ENCODE results near the gene KCNT2. TPM values are rescaled to one million over a fixed set of nuclear protein-coding genes. Genes with fewer than 3 reads are reported as not detected.

The KCNT2 gene
- total RNA-seq, 1 experiment from 2014 or later, result 9.1 TPM

DNA sequence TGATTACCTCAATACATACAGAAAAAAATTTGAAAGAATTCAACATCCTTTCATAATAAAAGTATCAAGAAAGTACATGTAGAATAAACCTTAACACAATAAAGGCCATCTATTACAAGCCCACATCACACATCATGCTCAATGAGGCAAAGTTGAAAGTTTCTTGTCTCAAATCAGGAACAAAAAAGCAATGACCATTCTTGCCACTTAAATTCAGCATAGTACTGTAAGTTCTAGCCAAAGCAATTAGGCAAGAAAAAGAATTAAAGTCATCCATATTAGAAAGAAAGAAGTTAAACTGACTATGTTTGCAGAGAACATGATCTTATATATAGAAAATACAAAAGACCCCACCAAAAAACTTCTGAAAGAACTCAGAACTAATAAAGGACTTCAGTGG is 44.5 kb downstream of the KCNT2 start:
- H4K91ac ChIP-seq (ENCODE audit: insufficient read length, low read depth, low read length), result no peak overlapping the region
- peaks cover 32% of the 10 kb centered on the region in 2 experiments for H3K4me1 Mint-ChIP-seq
- no peaks in the 10 kb centered on the region for H3K4me1 ChIP-seq (ENCODE audit: insufficient read depth, low read length)
- H2BK20ac ChIP-seq (ENCODE audit: low read depth, low read length, poor library complexity, severe bottlenecking), result no peak overlapping the region
- no peak overlapping the region for H2AK5ac ChIP-seq (ENCODE audit: insufficient read length, low read length)
- no peaks in the 10 kb centered on the region for H3K9me3 ChIP-seq (ENCODE audit: control insufficient read depth, low read depth, low read length)
- H3K23ac ChIP-seq (ENCODE audit: insufficient read length, low read depth, low read length), result no peak overlapping the region
- H4K20me1 ChIP-seq (ENCODE audit: control insufficient read depth, insufficient read depth, insufficient read length), result no peaks in the 10 kb centered on the region
- H3K14ac ChIP-seq (ENCODE audit: insufficient read depth, low read length), result no peak overlapping the region
- H3K79me2 ChIP-seq (ENCODE audit: insufficient read depth, low read length), result no peaks in the 10 kb centered on the region
- H3K4me2 ChIP-seq (ENCODE audit: insufficient read depth, insufficient read length, low read length), result no peak overlapping the region
- no peaks in the 10 kb centered on the region for H3K27me3 ChIP-seq (ENCODE audit: insufficient read depth, low read length)
- H2BK15ac ChIP-seq (ENCODE audit: low read depth, low read length), result no peak overlapping the region
- no peaks in the 10 kb centered on the region for H3K27me3 Mint-ChIP-seq (ENCODE audit: low read depth)
- no peak overlapping the region for H4K8ac ChIP-seq (replicated peaks; ENCODE audit: insufficient read length, low read depth, low read length)
- TF ChIP-seq CTCF (conservative IDR thresholded peaks at IDR 0.05), result no peak
- no peak overlapping the region for H3K18ac ChIP-seq (ENCODE audit: insufficient read length, low read depth, low read length)
- H3K9me3 Mint-ChIP-seq, result peaks cover 25 to 27% of the 10 kb centered on the region in 2 experiments
- H2BK120ac ChIP-seq (ENCODE audit: low read depth, low read length, poor library complexity, severe bottlenecking), result no peak overlapping the region
- no peak overlapping the region for H2BK12ac ChIP-seq (ENCODE audit: insufficient read length, low read depth, low read length)
- no peak overlapping the region for H3K27ac ChIP-seq (ENCODE audit: insufficient read length, low read depth, low read length)
- no peak overlapping the region for H3T11ph ChIP-seq (ENCODE audit: low read length)
- H2AFZ ChIP-seq (ENCODE audit: low read length), result no peak overlapping the region
- no peaks in the 10 kb centered on the region for H3K23me2 ChIP-seq (ENCODE audit: insufficient read length, low read depth, low read length, poor library complexity, severe bottlenecking)
- H4K5ac ChIP-seq (ENCODE audit: insufficient read length, low read depth, low read length), result no peak overlapping the region
- H3K36me3 Mint-ChIP-seq (ENCODE audit: insufficient read depth in 1 of 3, low read depth in 3 of 3), result peaks cover 35 to 55% (median 37%) of the 10 kb centered on the region in 3 experiments
- H3K4ac ChIP-seq (ENCODE audit: low read depth, low read length), result no peak overlapping the region
- no peak overlapping the region for H2BK5ac ChIP-seq (ENCODE audit: insufficient read length, low read length)
- H3K27ac Mint-ChIP-seq, result no peak overlapping the region
- no peak overlapping the region for H3K56ac ChIP-seq (ENCODE audit: insufficient read length, low read depth, low read length)
- H3K4me3 Mint-ChIP-seq, result no peak overlapping the region
- H3K79me1 ChIP-seq (ENCODE audit: insufficient read depth, low read depth, low read length, poor library complexity, severe bottlenecking), result peaks cover 2% of the 10 kb centered on the region
- no peak overlapping the region for H3K9ac ChIP-seq (ENCODE audit: extremely low read depth, insufficient read length, low read length)
- no peak for DNase-seq

Measured in H9 (cell line).